CD4-positive, alpha-beta T cell treated with Interleukin-21 for 1 hour (primary cell): Measurements from ENCODE around the gene DENND1A.

Source experiments
- DNase-seq: peaks from one replicate; pipeline ENCODE4 v3.0.0-alpha.2; 2020

The DENND1A gene

GRCh38 chr9:123678878-123679329 is 251.0 kb downstream of the DENND1A start:
- DNase-seq: no peak

GRCh38 chr9:123678038-123678877 is 251.7 kb downstream of the DENND1A start:
- no peak for DNase-seq

GRCh38 chr9:123676869-123677268 is 253.1 kb downstream of the DENND1A start:
- DNase-seq: no peak

- no peak for DNase-seq
Observed at GRCh38 chr9:123669346-123669745, 260.6 kb downstream of the DENND1A start.

- no peak for DNase-seq
Observed at GRCh38 chr9:123663529-123663928, 266.4 kb downstream of the DENND1A start.

- no peak for DNase-seq
Observed at GRCh38 chr9:123662057-123662776, 267.7 kb downstream of the DENND1A start.

GRCh38 chr9:123660691-123661466 is 269.0 kb downstream of the DENND1A start:
- DNase-seq: no peak

- DNase-seq: no peak
Observed at GRCh38 chr9:123659358-123659757, 270.6 kb downstream of the DENND1A start.

GRCh38 chr9:123658792-123659191 is 271.1 kb downstream of the DENND1A start:
- DNase-seq: no peak

GRCh38 chr9:123657941-123658340 is 272.0 kb downstream of the DENND1A start:
- DNase-seq: no peak

GRCh38 chr9:123657099-123657498 is 272.8 kb downstream of the DENND1A start:
- no peak for DNase-seq

- DNase-seq: no peak
Observed at GRCh38 chr9:123656565-123656964, 273.4 kb downstream of the DENND1A start.

GRCh38 chr9:123655681-123656423 is 274.1 kb downstream of the DENND1A start:
- DNase-seq: no peak

GRCh38 chr9:123654994-123655637 is 274.8 kb downstream of the DENND1A start:
- DNase-seq: no peak

GRCh38 chr9:123654218-123654993 is 275.5 kb downstream of the DENND1A start:
- no peak for DNase-seq

- no peak for DNase-seq
Observed at GRCh38 chr9:123652416-123652815, 277.5 kb downstream of the DENND1A start.

- no peak for DNase-seq
Observed at GRCh38 chr9:123651871-123652270, 278.1 kb downstream of the DENND1A start.

GRCh38 chr9:123651273-123651672 is 278.7 kb downstream of the DENND1A start:
- no peak for DNase-seq

GRCh38 chr9:123649909-123650308 is 280.0 kb downstream of the DENND1A start:
- DNase-seq: no peak

GRCh38 chr9:123647145-123647544 is 282.8 kb downstream of the DENND1A start:
- no peak for DNase-seq

- no peak for DNase-seq
Observed at GRCh38 chr9:123645762-123646161, 284.2 kb downstream of the DENND1A start.
